Neuronal stem cell (in vitro differentiated cells): Measurements from ENCODE around the gene CD300LD.

Experiments
- DNase-seq: peaks from one replicate; pipeline ENCODE4 v3.0.0-alpha.2; 2013; ENCODE audit warnings: low spot score
- H2AFZ ChIP-seq: one replicate; pipeline ENCODE4 v1.6.1; 2013; ENCODE audit warnings: mild to moderate bottlenecking, low read length, inconsistent platforms
- H2AK5ac ChIP-seq: 2 replicates; pipeline ENCODE4 v1.6.1; 2013; ENCODE audit warnings: low read depth, mild to moderate bottlenecking, inconsistent platforms, low read length, moderate library complexity, mixed read lengths
- H2BK120ac ChIP-seq: 2 replicates; pipeline ENCODE4 v1.6.1; 2013; ENCODE audit warnings: low read depth, mild to moderate bottlenecking, inconsistent platforms, low read length, moderate library complexity, mixed read lengths
- H2BK12ac ChIP-seq: one replicate; pipeline ENCODE4 v1.6.1; 2013; ENCODE audit warnings: low read length, inconsistent platforms
- H2BK15ac ChIP-seq: 2 replicates; pipeline ENCODE4 v1.6.1; 2013; ENCODE audit warnings: mild to moderate bottlenecking, low read length, inconsistent platforms, mixed read lengths
- H2BK5ac ChIP-seq: one replicate; pipeline ENCODE4 v1.6.1; 2013; ENCODE audit warnings: inconsistent platforms, mild to moderate bottlenecking, low read length, moderate library complexity
- H3K14ac ChIP-seq: one replicate; pipeline ENCODE4 v1.6.1; 2013; ENCODE audit warnings: low read length, inconsistent platforms
- H3K18ac ChIP-seq: 2 replicates; pipeline ENCODE4 v1.6.1; 2013; ENCODE audit warnings: low read length, inconsistent platforms
- H3K23ac ChIP-seq: 2 replicates; pipeline ENCODE4 v1.6.1; 2013; ENCODE audit warnings: low read depth, mild to moderate bottlenecking, mixed read lengths, low read length, inconsistent platforms; ENCODE audit not compliant: poor library complexity
- H3K27ac ChIP-seq: replicated peaks from 3 replicates; pipeline ENCODE4 v1.5.1; 2013; ENCODE audit warnings: low read length, inconsistent platforms
- H3K27me3 ChIP-seq, 3 experiments: 2 replicates each; pipeline ENCODE4 v1.6.1; 2013; ENCODE audit warnings: low read length in 3 of 3, mild to moderate bottlenecking in 2 of 3, inconsistent platforms in 1 of 3, low read depth in 1 of 3, mixed read lengths in 1 of 3, moderate library complexity in 1 of 3; ENCODE audit not compliant: control insufficient read depth in 3 of 3, insufficient read depth in 3 of 3
- H3K36me3 ChIP-seq, 2 donors: replicated peaks in 1 of 2; 2 replicates each; pipeline ENCODE4 v1.6.1; 2013; ENCODE audit warnings: low read length in 2 of 2; ENCODE audit not compliant: control insufficient read depth in 2 of 2, insufficient read depth in 2 of 2
- H3K4ac ChIP-seq: 2 replicates; pipeline ENCODE4 v1.6.1; 2013; ENCODE audit warnings: inconsistent platforms, mild to moderate bottlenecking, low read length, moderate library complexity
- H3K4me1 ChIP-seq, 2 donors: 1 replicate in 1 of 2; 2 replicates in 1 of 2; pipeline ENCODE4 v1.6.1; 2013; ENCODE audit warnings: low read length in 2 of 2, low read depth in 1 of 2; ENCODE audit not compliant: control insufficient read depth in 2 of 2, insufficient read depth in 1 of 2
- H3K4me2 ChIP-seq: one replicate; pipeline ENCODE4 v1.6.1; 2013; ENCODE audit warnings: mild to moderate bottlenecking, low read length, inconsistent platforms; ENCODE audit not compliant: insufficient read depth, poor library complexity, severe bottlenecking
- H3K4me3 ChIP-seq, 2 donors: 2 replicates each; pipeline ENCODE4 v1.5.1; 2013; ENCODE audit warnings: low read length in 2 of 2, mild to moderate bottlenecking in 2 of 2, inconsistent platforms in 1 of 2, moderate library complexity in 1 of 2
- H3K79me1 ChIP-seq: one replicate; pipeline ENCODE4 v1.6.1; 2013; ENCODE audit warnings: low read depth, mild to moderate bottlenecking, inconsistent platforms, low read length, moderate library complexity
- H3K9ac ChIP-seq: one replicate; pipeline ENCODE4 v1.6.1; 2013; ENCODE audit warnings: mild to moderate bottlenecking, low read depth, low read length, inconsistent platforms; ENCODE audit not compliant: poor library complexity
- H3K9me3 ChIP-seq, 2 donors: replicated peaks in 1 of 2; 2 replicates each; pipeline versions ENCODE3 to v1.6.1; 2013; ENCODE audit warnings: low read length in 2 of 2, mild to moderate bottlenecking in 2 of 2, inconsistent platforms in 1 of 2, low read depth in 1 of 2, mixed read lengths in 1 of 2, moderate library complexity in 1 of 2; ENCODE audit not compliant: control insufficient read depth in 2 of 2, insufficient read depth in 1 of 2
- H4K8ac ChIP-seq: one replicate; pipeline ENCODE4 v1.6.1; 2013; ENCODE audit warnings: low read depth, mild to moderate bottlenecking, inconsistent platforms, low read length, moderate library complexity
- H4K91ac ChIP-seq: one replicate; pipeline ENCODE4 v1.6.1; 2013; ENCODE audit warnings: low read length, low read depth, mild to moderate bottlenecking, inconsistent platforms; ENCODE audit not compliant: poor library complexity
- WGBS, 2 donors: extraction: QIAGEN DNeasy Blood & Tissue Kit; methylation state at CpG; one replicate each; pipeline ENCODE4 v1.1.7; 2013; ENCODE audit warnings: missing lambda C conversion rate in 2 of 2, mixed read lengths in 1 of 2; ENCODE audit not compliant: insufficient read length in 2 of 2, insufficient replicate concordance in 1 of 2; ENCODE audit errors: extremely low coverage in 2 of 2; 5-methylcytosine and 5-hydroxymethylcytosine counted together

CD300LD gene

GRCh38 chr17:74549343-74549742, 42.7 kb downstream of the CD300LD start:
- no peaks in the 10 kb centered on the region for H3K9me3 ChIP-seq
- WGBS, 2 donors, result no CpG with 5 or more reads among the region's 7 CpGs
- no peak overlapping the region for H2BK12ac ChIP-seq
- H4K8ac ChIP-seq, result no peak overlapping the region
- H3K4me3 ChIP-seq, result no peak overlapping the region
- no peaks in the 10 kb centered on the region for H3K79me1 ChIP-seq
- H3K4ac ChIP-seq, result no peak overlapping the region
- H3K36me3 ChIP-seq, result no peaks in the 10 kb centered on the region
- H3K4me2 ChIP-seq, result no peak overlapping the region
- H2BK120ac ChIP-seq, result no peak overlapping the region
- H2BK5ac ChIP-seq, result no peak overlapping the region
- H3K18ac ChIP-seq, result no peak overlapping the region
- no peak overlapping the region for H3K9ac ChIP-seq
- no peak overlapping the region for H2AK5ac ChIP-seq
- H2BK15ac ChIP-seq, result no peak overlapping the region
- no peak overlapping the region for H2AFZ ChIP-seq
- H3K27me3 ChIP-seq, result peaks cover 0 to 11% (median 0%) of the 10 kb centered on the region in 3 experiments
- H3K14ac ChIP-seq, result no peak overlapping the region
- no peak for DNase-seq
- peaks cover 0 to 9% of the 10 kb centered on the region in 2 donors for H3K4me1 ChIP-seq
- no peak overlapping the region for H3K27ac ChIP-seq
- no peak overlapping the region for H4K91ac ChIP-seq
- no peak overlapping the region for H3K23ac ChIP-seq

- H3K9me3 ChIP-seq, result no peaks in the 10 kb centered on the region
- H2AFZ ChIP-seq, result no peak overlapping the region
- no peaks in the 10 kb centered on the region for H3K36me3 ChIP-seq
- H3K9ac ChIP-seq, result no peak overlapping the region
- H3K14ac ChIP-seq, result peak overlapping the region; percentile 63
- no peak overlapping the region for H2BK15ac ChIP-seq
- H3K4me2 ChIP-seq, result no peak overlapping the region
- peaks cover 0 to 9% of the 10 kb centered on the region in 2 donors for H3K4me1 ChIP-seq
- DNase-seq, result no peak
- no peak overlapping the region for H3K23ac ChIP-seq
- H3K79me1 ChIP-seq, result no peaks in the 10 kb centered on the region
- no peak overlapping the region for H2BK5ac ChIP-seq
- peaks cover 0 to 11% (median 0%) of the 10 kb centered on the region in 3 experiments for H3K27me3 ChIP-seq
- no peak overlapping the region for H4K8ac ChIP-seq
- H3K27ac ChIP-seq, result no peak overlapping the region
- H2AK5ac ChIP-seq, result no peak overlapping the region
- no peak overlapping the region for H2BK12ac ChIP-seq
- H2BK120ac ChIP-seq, result no peak overlapping the region
- WGBS, 2 donors, result no CpG with 5 or more reads among the region's 3 CpGs
- no peak overlapping the region for H3K4me3 ChIP-seq
- no peak overlapping the region for H3K18ac ChIP-seq
- H4K91ac ChIP-seq, result no peak overlapping the region
- H3K4ac ChIP-seq, result no peak overlapping the region
These were observed 44.3 kb downstream of the CD300LD start for GRCh38 chr17:74547736-74548135.

GRCh38 chr17:74547264-74547663, 44.8 kb downstream of the CD300LD start:
- peak overlapping the region; percentile 50 for H2BK120ac ChIP-seq
- H3K27ac ChIP-seq, result no peak overlapping the region
- no peak overlapping the region for H2BK12ac ChIP-seq
- no peak overlapping the region for H3K9ac ChIP-seq
- no peak overlapping the region for H3K4me3 ChIP-seq
- peaks cover 0 to 11% (median 0%) of the 10 kb centered on the region in 3 experiments for H3K27me3 ChIP-seq
- H3K4ac ChIP-seq, result no peak overlapping the region
- no peak overlapping the region for H3K4me2 ChIP-seq
- DNase-seq, result no peak
- H4K8ac ChIP-seq, result no peak overlapping the region
- peak overlapping the region; percentile 21 for H3K18ac ChIP-seq
- H3K23ac ChIP-seq, result no peak overlapping the region
- no peak overlapping the region for H2AFZ ChIP-seq
- H3K79me1 ChIP-seq, result no peaks in the 10 kb centered on the region
- no peak overlapping the region for H2AK5ac ChIP-seq
- H3K9me3 ChIP-seq, result no peaks in the 10 kb centered on the region
- H3K4me1 ChIP-seq, result peaks cover 0 to 9% of the 10 kb centered on the region in 2 donors
- H2BK15ac ChIP-seq, result no peak overlapping the region
- H4K91ac ChIP-seq, result no peak overlapping the region
- no peaks in the 10 kb centered on the region for H3K36me3 ChIP-seq
- H2BK5ac ChIP-seq, result no peak overlapping the region
- peak overlapping the region; percentile 63 for H3K14ac ChIP-seq
- WGBS, 2 donors, result no CpG with 5 or more reads among the region's 7 CpGs

GRCh38 chr17:74546586-74546985, 45.5 kb downstream of the CD300LD start:
- H2BK120ac ChIP-seq, result no peak overlapping the region
- H3K4me3 ChIP-seq, result no peak overlapping the region
- H3K9me3 ChIP-seq, result no peaks in the 10 kb centered on the region
- H3K79me1 ChIP-seq, result no peaks in the 10 kb centered on the region
- H3K9ac ChIP-seq, result no peak overlapping the region
- no peak overlapping the region for H3K18ac ChIP-seq
- no peak overlapping the region for H3K4ac ChIP-seq
- DNase-seq, result no peak
- H3K36me3 ChIP-seq, result no peaks in the 10 kb centered on the region
- H2BK5ac ChIP-seq, result no peak overlapping the region
- no peak overlapping the region for H3K4me2 ChIP-seq
- no peak overlapping the region for H3K14ac ChIP-seq
- H2BK15ac ChIP-seq, result no peak overlapping the region
- H3K4me1 ChIP-seq, result peaks cover 0 to 7% of the 10 kb centered on the region in 2 donors
- WGBS, 2 donors, result no CpG with 5 or more reads among the region's 7 CpGs
- peak overlapping the region; percentile 19 for H2AK5ac ChIP-seq
- no peak overlapping the region for H3K23ac ChIP-seq
- no peak overlapping the region for H2AFZ ChIP-seq
- H4K91ac ChIP-seq, result no peak overlapping the region
- no peak overlapping the region for H2BK12ac ChIP-seq
- H3K27me3 ChIP-seq, result peaks cover 0 to 16% (median 0%) of the 10 kb centered on the region in 3 experiments
- no peak overlapping the region for H4K8ac ChIP-seq
- H3K27ac ChIP-seq, result no peak overlapping the region
